Urinary bladder (tissue), 4 donors: ENCODE measurements around the gene VAPA. TPM values are rescaled to one million over a fixed set of nuclear protein-coding genes. Genes with fewer than 3 reads are reported as not detected.

Experiments
- DNase-seq: peaks from one replicate; pipeline ENCODE4 v3.0.0-alpha.2; 2015; ENCODE audit errors: extremely low spot score
- H3K27ac ChIP-seq: one replicate; pipeline ENCODE4 v1.5.1; 2013; ENCODE audit warnings: low read depth, mild to moderate bottlenecking, moderate library complexity
- H3K36me3 ChIP-seq: one replicate; pipeline ENCODE4 v1.6.1; 2013; ENCODE audit warnings: mild to moderate bottlenecking, moderate library complexity; ENCODE audit not compliant: insufficient read depth
- H3K4me1 ChIP-seq: one replicate; pipeline ENCODE4 v1.6.1; 2013; ENCODE audit warnings: mild to moderate bottlenecking, moderate library complexity; ENCODE audit not compliant: insufficient read depth
- H3K4me3 ChIP-seq: one replicate; pipeline ENCODE4 v1.5.1; 2013; ENCODE audit warnings: low read depth, low read length
- WGBS: extraction: QIAGEN DNeasy Blood & Tissue Kit; methylation state at CpG from one replicate; pipeline ENCODE4 v1.1.7; 2013; 5-methylcytosine and 5-hydroxymethylcytosine counted together
- polyA plus RNA-seq: library from polyadenylated mRNA; stranded (reverse); fragments of 200-250 nt; gene quantifications from one replicate; pipeline ENCODE4 v1.2.3, GENCODE V29; 2013
- total RNA-seq: library from RNA; depleted of rRNA; stranded (reverse); fragments of >200 nt; gene quantifications from one replicate; pipeline ENCODE4 v1.2.3, GENCODE V29; 2014
- donor health status: healthy with polysubstance abuse.
- donor health status: healthy.

Gene VAPA
- total and polyA plus RNA-seq, 2 donors: 195 to 278 TPM

DNA sequence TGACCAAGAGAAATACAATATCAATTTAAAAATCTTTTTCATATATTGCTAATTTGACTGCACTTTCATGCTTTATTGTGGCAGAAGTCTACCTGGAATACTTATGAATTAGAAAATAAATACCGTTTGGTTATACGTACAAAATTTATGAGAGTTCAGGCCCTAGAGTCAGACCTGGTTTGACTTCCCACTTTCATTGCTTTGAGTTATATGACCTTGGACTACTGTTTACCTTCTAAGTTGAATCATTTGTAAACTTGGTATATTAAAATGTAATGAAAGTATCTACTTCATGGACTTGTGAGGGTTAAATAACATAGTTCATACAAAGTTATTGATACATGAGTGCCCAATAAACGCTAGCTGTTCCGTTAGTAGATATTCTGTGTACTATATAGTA lies 12.0 kb downstream of the VAPA start:
- H3K4me1 ChIP-seq: peaks cover 5% of the 10 kb centered on the region
- WGBS: 76% methylated on average over 4 of the region's 4 CpGs
- H3K27ac ChIP-seq: no peak overlapping the region
- DNase-seq: no peak
- H3K36me3 ChIP-seq: no peaks in the 10 kb centered on the region
- H3K4me3 ChIP-seq: no peak overlapping the region

DNA sequence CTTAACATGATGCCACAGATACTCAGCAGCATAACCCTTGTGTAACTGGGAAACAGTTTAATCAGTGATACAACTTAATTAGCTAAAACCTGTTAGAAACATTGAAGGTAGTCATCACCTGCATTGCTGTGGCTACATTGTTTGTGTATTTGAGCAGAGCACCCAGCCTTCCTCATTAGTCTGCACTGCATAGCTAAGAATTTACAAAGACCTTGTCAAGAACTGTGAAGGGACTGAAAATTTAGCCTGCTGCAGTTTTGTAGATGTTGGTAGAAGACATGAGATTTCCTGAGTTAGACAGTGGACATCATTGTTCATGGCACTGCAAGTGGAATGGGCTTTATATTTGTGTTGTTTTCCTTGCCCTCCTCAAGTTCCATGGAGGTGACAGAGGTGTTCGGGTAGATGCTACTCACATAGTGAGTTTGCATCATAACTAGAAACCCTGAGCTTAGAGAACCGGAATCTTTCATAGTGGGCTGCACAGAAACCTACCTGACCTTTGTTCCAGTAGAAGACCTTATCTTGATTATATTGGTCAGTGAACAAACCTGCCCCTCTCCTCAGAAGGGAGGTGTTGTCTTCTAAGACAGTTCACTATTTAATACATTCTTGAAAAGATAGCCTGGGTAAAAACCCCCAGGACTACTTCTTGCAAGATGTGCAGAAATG lies 12.5 kb downstream of the VAPA start:
- peaks cover 5% of the 10 kb centered on the region for H3K4me1 ChIP-seq
- H3K27ac ChIP-seq: no peak overlapping the region
- H3K4me3 ChIP-seq: no peak overlapping the region
- no peak for DNase-seq
- WGBS: 89% methylated on average over 2 of the region's 2 CpGs
- H3K36me3 ChIP-seq: no peaks in the 10 kb centered on the region

DNA sequence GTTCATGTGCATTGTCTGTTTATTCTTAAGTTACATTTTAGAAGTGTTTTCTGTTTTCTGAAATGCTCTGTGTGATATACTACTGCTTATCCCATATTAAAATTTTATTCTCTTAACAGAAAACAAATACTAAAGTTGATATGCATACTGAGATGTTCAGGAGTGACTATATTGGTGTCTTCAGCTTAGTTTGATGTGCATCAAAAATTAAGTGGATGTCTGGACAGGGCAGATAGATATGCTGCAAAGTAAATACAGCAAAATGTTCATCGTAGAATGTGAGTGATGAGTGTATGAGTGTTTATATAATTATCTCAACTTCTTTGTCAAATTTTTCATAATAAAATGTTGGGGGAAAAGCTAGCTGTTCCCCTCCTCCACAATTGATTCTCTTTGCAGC lies 13.2 kb downstream of the VAPA start:
- H3K4me3 ChIP-seq: no peak overlapping the region
- no peak overlapping the region for H3K27ac ChIP-seq
- WGBS: 56% methylated on average over 1 of the region's 1 CpG
- peaks cover 5% of the 10 kb centered on the region for H3K4me1 ChIP-seq
- DNase-seq: no peak
- no peaks in the 10 kb centered on the region for H3K36me3 ChIP-seq

DNA sequence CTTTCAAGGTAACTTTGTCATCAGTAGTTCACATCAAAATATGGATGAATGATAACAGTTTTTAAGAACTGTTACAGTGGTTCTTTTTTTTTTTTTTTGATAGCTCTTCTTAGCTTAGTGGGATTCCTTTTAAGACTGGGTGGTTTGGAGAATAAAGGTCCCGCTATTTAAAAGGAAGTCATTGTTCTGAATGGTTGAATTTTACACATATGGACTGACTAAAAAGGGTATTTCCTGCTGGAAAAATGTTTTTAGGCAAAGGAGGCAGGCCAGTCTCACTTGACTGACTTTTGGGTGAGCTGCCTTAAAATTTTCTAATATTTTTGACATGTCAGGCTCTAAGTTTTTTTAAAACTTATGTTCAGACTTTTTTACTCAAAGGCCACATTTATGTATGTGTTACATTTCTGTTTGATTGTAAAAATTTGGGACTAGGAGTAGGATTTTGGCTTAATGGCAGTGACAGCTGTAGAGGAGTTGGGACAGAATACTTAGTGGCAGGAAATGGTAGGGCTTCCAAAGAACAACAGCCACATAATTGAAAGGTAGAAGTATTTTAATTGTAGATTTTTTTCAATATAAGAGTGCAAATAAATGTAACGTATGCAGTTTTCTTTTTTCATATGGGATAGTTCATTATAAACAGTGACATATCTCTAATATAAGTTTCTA lies 13.7 kb downstream of the VAPA start:
- peaks cover 5% of the 10 kb centered on the region for H3K4me1 ChIP-seq

DNA sequence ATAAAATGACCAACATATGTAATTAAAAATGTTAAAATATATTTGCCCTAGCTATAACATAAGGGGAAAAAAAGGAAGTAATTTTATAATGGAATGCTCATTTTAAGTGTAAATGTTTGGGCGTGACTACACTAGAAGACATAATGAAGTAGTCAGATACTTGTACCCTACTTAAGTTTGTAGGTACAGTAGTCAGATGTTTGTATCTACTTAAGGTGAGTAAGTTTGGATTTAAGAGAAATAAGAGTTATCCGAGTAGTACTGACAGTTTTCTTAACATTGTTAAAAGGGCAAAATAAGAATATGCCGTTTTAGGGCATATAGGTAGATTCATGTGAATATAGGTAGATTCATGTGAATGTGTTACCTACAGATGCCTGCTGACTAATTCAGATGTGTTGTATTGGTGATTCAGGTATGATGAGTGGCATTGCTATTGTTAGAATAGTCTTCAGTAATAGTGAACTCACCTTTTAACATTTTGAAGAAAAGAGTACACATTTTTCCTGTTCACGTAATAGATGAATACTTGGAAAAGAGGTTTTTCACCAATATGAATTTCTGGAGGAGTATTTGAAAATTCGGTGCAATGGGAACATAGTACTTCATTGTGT lies 14.9 kb downstream of the VAPA start:
- H3K4me1 ChIP-seq: peaks cover 5% of the 10 kb centered on the region
- 93% methylated on average over 5 of the region's 5 CpGs for WGBS
- no peaks in the 10 kb centered on the region for H3K36me3 ChIP-seq
- no peak for DNase-seq
- no peak overlapping the region for H3K4me3 ChIP-seq
- H3K27ac ChIP-seq: no peak overlapping the region

More for the DNA sequence above, 13.7 kb downstream of the VAPA start:
- DNase-seq: no peak
- 82% methylated on average over 2 of the region's 2 CpGs for WGBS
- H3K4me3 ChIP-seq: no peak overlapping the region
- no peaks in the 10 kb centered on the region for H3K36me3 ChIP-seq
- no peak overlapping the region for H3K27ac ChIP-seq

DNA sequence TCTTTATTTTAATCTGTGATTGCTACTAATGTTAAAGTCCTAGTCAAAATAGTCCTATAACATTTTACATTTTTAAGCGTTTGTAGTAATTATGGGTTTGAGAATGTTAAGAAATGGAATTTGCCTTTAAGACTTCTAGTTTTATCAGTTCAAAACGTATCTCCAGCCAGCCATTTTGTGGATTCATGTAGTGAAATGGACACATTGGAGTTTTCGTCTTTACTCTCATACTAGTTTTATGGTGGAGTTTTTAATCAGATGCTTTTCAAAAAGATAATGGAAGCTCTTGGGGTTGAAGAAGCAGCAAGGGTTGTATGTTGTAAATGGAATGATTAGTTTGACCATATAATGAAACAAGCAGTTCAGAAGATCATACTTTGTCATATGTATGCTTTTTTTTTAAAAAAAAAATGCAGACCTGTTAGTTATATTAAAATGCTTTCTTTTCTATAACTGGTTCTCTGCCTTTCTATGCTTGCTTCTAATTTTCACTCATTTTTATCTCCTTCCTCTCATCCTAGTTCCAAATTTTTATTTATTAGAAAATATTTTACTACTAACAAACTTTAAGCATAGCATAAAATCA lies 16.6 kb downstream of the VAPA start:
- no peak overlapping the region for H3K27ac ChIP-seq
- H3K4me3 ChIP-seq: no peak overlapping the region
- WGBS: 82% methylated on average over 3 of the region's 3 CpGs
- no peaks in the 10 kb centered on the region for H3K36me3 ChIP-seq
- no peak for DNase-seq
- peaks cover 5% of the 10 kb centered on the region for H3K4me1 ChIP-seq

DNA sequence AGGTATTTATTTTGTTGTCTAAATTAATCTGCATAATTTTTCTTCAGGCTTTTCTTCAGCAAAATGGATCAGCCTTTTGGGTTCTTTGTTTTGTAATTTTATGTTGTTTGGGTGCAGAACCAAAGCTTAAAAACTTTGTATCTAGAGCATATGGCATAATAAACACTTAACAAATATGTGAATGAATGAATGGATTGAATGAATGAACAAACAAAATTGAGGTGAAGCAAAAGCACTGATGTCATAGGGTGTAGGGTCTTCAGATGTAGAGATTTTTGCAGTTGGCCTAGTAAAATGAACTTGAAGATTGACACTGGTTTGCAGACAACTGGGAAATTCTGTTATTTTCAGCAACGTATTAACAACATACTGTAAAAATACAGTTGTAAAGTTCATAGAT lies 17.3 kb downstream of the VAPA start:
- no peaks in the 10 kb centered on the region for H3K36me3 ChIP-seq
- DNase-seq: no peak
- H3K4me1 ChIP-seq: peaks cover 5% of the 10 kb centered on the region
- no peak overlapping the region for H3K27ac ChIP-seq
- WGBS: 72% methylated on average over 1 of the region's 1 CpG
- no peak overlapping the region for H3K4me3 ChIP-seq

DNA sequence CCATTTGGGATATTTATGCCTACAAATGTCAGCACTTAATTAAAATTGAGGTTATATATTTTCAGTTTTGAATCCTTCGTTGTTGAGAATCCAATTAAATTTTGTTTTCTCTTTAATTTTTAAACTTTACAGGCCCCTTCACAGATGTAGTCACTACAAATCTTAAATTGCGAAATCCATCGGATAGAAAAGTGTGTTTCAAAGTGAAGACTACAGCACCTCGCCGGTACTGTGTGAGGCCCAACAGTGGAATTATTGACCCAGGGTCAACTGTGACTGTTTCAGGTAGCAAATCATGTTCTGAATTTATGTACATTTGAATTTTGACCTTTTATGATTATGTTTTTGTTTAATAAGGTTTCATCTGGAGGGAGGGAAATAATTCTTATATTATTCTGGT lies 17.9 kb downstream of the VAPA start:
- no peak overlapping the region for H3K4me3 ChIP-seq
- 79% methylated on average over 5 of the region's 5 CpGs for WGBS
- no peak for DNase-seq
- no peak overlapping the region for H3K27ac ChIP-seq
- H3K4me1 ChIP-seq: no peaks in the 10 kb centered on the region
- H3K36me3 ChIP-seq: no peaks in the 10 kb centered on the region

DNA sequence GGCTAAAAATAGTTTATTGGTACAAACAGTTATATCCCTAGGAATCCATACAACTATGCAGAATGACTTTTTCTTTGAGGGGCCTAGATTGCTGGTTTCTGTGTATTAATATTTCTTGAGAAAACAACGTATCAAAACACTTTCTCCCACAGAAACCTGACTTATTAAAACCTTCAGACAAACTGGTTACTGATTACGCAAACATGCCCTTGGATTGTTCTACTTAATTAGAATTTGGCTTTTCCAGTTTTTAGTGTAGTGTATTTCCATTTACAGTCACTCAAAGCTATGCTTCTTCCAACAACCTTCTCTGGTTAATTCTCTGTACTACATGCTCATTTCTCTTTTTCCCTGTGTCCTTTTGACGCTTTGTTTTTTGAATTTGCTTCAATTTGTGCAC lies 20.0 kb downstream of the VAPA start:
- WGBS: 85% methylated on average over 3 of the region's 3 CpGs
- Histone ChIP-seq H3K27ac (no peak overlapping the region), H3K4me1 (no peaks in the 10 kb centered on the region), H3K4me3 (no peak overlapping the region), H3K36me3 (no peaks in the 10 kb centered on the region)
- no peak for DNase-seq

DNA sequence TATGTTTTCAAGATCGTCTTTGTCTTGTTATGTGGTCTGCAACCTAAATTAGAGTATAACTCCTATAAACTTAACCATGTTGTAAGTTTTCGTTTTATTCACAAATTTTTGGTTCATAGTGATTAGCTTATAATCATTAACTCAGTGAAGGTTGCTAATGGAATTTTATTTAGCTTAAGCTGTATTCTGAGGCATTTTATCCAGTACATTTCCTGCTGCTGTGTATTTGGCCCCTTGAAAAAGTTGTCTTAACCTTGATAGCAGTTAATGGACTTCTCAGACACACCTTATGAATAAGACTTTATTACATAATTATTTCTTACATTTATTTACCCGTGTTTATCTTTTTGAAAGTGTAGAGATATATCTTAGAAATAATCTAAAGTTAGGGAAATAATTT lies 20.5 kb downstream of the VAPA start:
- WGBS: 87% methylated on average over 3 of the region's 3 CpGs
- Histone ChIP-seq H3K27ac (no peak overlapping the region), H3K4me3 (no peak overlapping the region), H3K4me1 (no peaks in the 10 kb centered on the region), H3K36me3 (peaks cover 1% of the 10 kb centered on the region)
- no peak for DNase-seq

DNA sequence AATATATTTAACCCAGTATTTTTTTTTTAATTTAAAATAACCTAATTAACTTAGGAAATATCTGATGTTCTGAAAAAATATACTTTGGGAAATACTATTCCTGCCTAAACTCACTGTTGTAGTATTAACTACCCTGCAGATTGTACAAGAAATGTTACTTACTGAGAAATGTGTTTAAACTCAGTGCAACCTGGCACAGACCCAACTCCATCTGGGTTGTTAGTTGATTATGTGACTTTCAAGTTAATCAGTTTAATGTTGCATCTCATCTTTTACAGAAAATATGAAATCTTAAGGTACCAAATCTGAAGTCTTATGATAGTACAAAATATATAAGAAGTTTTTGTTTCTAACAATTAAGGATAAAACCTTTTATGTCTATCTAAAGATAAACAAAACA lies 27.3 kb downstream of the VAPA start:
- H3K4me1 ChIP-seq: no peaks in the 10 kb centered on the region
- no peak overlapping the region for H3K4me3 ChIP-seq
- H3K27ac ChIP-seq: no peak overlapping the region
- no peak for DNase-seq
- H3K36me3 ChIP-seq: peaks cover 5% of the 10 kb centered on the region

DNA sequence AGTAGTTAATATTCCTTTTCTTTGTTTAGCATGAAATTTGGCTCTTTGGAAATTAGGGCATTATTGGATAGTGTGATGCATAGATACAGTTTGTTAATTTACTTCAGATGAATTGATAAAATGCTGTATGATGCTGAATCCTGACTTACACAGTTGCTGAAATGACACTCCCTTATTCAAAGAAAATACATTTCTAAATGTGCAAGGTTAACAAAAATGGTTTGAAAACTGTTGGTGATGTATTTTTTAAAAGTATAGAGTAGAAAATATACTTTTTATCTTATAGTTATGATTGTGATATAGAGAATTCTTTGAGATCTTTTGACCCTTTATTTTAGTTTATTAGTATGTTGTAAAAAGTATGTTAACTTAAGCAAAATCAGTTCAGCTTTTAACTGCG lies 27.8 kb downstream of the VAPA start:
- no peak for DNase-seq
- peaks cover 5% of the 10 kb centered on the region for H3K36me3 ChIP-seq
- no peaks in the 10 kb centered on the region for H3K4me1 ChIP-seq
- H3K4me3 ChIP-seq: no peak overlapping the region
- WGBS: 85% methylated on average over 1 of the region's 1 CpG
- H3K27ac ChIP-seq: no peak overlapping the region

DNA sequence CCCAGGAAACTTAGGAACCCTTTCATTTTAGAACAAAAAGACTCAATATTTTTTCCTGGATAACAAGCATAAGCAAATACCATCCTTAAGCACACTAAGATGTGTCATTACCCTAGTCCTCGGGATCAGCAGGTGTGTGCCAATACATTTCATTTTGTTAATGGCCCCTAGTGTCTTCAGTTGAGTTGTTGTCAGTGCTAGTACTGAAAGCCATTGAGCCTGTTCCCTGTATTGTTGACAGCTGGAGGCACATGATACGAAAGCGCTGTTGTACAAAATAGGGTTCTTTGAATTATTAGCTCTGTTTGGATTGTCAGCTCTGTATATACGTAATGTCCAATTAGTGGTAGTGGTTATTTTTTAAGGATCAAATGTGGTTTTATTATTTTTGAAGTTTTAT lies 29.5 kb downstream of the VAPA start:
- no peak overlapping the region for H3K4me3 ChIP-seq
- H3K27ac ChIP-seq: no peak overlapping the region
- no peak for DNase-seq
- 94% methylated on average over 4 of the region's 4 CpGs for WGBS
- H3K4me1 ChIP-seq: no peaks in the 10 kb centered on the region
- peaks cover 5% of the 10 kb centered on the region for H3K36me3 ChIP-seq

DNA sequence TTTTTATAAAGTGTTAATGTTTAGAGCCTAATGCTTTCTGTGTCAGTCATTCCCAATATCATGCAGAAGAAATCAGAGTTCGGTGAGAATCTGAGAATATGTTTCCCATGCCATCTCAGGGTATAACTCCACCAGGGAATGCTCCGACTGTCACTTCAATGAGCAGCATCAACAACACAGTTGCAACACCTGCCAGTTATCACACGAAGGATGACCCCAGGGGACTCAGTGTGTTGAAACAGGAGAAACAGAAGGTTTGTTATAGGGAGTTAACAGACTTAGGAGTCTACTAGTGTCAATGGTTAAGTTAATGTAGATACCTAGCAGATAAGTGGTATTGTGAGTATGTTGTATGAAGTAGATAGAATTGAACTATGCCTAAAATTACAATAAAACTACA lies 31.0 kb downstream of the VAPA start:
- no peak overlapping the region for H3K4me3 ChIP-seq
- DNase-seq: no peak
- no peaks in the 10 kb centered on the region for H3K4me1 ChIP-seq
- WGBS: 91% methylated on average over 3 of the region's 3 CpGs
- H3K27ac ChIP-seq: no peak overlapping the region
- no peaks in the 10 kb centered on the region for H3K36me3 ChIP-seq
